GM19395 (cell line): ENCODE data around the gene FOXN4.

Source experiments
- ATAC-seq: cut with Tn5 transposase; IDR thresholded peaks from one replicate; pipeline ENCODE4 v1.9.1; 2021; ENCODE audit warnings: mild to moderate bottlenecking, moderate library complexity; ENCODE audit not compliant: unreplicated experiment

Gene FOXN4

GRCh38 chr12:109307051-109307450 lies 2.0 kb downstream of the FOXN4 start:
- no peak for ATAC-seq

DNA sequence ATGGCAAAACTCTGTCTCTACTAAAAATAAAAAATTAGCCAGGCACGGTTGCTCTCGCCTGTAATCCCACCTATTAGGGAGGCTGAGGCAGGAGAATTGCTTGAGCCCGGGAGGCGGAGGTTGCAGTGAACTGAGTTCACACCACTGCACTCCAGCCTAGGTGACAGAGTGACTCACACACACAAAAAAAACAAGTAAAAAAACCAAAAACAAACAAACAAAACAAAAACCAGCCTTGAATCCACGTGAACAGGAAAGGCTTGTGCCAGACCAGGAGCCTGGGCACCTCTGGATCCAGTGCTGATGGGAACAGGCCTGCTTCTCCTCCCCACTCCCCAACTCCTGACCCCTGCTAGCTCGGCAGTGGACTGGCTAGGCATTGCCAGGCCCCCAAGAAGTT lies 3.5 kb downstream of the FOXN4 start:
- no peak for ATAC-seq

DNA sequence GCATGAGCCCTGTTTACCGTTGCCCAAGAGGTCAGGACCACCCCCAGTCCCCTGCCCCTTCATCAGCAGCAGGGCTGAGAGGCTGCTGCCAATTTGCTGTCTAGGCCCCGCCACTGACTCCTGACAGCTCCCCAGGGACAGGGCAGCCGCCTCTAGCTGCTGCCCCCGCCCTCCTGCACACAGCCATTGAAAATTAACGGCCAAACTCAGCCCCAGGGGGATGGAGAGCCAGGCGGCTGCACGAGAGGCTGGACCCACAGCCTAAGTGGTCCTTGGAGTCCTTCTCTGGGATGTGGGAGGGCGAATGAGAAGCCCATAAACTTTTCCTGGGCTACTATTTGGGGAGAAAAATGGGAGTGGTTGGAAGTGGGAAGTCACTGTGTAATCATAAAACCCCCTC lies 4.6 kb downstream of the FOXN4 start:
- ATAC-seq = no peak

- no peak for ATAC-seq
These were observed 6.3 kb downstream of the FOXN4 start for GRCh38 chr12:109302770-109303169.

DNA sequence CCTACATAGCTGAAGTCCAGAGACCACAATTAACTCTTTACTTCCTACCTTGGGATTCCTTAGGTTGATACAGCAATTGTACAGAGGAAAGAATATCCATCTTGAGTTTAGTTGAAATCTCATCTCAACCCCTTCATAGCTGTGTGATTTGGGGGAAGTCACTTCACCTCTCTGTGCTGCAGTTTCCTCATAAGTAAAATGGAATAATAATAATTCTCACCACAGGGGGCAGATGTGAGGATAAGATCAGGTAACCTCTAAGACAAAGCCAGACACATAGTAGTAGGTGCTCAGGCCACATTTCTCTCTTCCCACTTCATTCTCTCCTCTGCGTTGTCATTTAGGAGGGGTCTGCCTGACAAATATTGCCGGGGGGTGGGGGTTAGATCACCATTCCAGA lies 6.7 kb downstream of the FOXN4 start:
- ATAC-seq = no peak

DNA sequence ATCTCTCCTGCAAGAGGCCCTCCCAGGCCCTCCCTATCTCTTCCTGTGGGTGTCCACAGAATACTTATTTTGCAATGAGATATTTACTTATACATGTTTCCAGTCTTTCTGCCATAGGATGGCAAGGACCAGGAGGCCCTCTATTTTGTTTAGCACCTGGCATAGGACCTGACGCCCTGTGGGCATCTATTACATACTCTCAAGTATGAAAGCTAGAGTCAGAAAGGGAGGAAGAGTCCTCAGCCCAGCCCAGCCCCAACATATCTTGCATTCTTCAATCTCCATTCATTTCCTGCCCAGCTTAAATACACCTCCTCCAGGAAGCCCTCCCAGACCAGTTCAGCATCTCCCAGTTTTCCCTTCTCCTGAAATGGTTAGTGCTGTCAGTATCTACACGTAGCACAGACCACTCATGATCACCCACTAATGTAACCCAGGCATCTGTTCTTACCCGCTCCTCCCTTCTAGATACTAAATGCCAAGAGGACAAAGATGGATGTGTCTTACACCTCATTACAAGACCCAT lies 7.4 kb downstream of the FOXN4 start:
- ATAC-seq = no peak

GRCh38 chr12:109299849-109300248 lies 9.2 kb downstream of the FOXN4 start:
- no peak for ATAC-seq

DNA sequence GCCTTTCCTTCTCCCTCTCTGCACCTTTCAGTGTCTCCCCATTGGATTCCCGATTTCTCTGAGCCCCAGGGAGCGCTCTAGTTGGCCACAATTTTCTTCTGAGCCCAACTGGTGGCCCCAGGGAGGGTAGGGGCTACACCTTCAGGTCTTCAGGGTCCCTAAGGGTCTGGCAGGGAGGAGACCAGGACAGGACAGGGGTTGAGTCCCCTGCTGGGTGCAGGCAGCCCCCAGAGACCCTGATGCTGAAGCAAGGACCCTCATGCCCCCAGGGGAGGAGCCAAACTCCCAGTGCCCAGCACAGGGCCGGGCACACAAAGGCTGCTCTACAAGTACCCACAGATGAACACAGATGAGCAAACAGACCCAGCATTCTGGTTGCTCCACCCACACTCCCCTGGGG lies 12.7 kb downstream of the FOXN4 start:
- no peak for ATAC-seq

GRCh38 chr12:109295764-109296425 lies 13.2 kb downstream of the FOXN4 start:
- ATAC-seq = no peak

GRCh38 chr12:109294286-109294796 lies 14.7 kb downstream of the FOXN4 start:
- no peak for ATAC-seq

DNA sequence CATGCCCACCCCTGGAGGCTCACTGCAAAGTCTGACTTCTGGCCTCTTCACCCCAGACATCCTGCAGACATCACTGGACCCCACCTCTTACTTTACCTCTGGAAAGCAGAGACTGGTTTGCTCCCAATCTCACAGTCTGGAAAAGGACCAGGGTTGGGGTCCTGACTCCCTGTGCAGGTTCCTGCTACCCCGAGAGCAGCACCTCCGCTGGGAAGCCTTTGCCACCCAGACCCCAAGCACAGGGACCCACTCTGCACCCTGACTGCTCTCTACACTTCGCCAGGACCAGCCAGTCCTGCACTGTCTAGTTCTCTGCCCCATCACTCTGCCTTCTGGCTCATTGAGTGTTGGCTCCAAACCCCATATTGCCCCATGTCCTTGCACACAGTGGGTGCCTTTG lies 16.0 kb downstream of the FOXN4 start:
- ATAC-seq = no peak

DNA sequence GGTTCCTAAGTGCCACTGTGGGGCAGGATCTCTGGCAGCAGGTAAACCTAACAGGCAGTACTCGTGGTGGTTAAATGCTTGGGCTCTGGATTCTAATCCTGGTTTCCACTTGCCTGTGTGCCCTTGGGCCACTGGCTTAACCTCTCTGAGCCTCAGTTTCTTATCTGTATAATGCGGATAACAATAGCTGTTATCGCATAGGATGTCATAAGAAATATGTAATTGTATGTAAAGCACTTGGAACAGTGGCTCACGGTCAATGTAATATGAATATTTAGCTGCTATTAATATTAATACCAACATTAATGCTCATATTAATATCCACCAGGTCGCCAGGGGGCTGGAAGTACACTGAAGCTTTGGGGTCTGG lies 16.8 kb downstream of the FOXN4 start:
- no peak for ATAC-seq

DNA sequence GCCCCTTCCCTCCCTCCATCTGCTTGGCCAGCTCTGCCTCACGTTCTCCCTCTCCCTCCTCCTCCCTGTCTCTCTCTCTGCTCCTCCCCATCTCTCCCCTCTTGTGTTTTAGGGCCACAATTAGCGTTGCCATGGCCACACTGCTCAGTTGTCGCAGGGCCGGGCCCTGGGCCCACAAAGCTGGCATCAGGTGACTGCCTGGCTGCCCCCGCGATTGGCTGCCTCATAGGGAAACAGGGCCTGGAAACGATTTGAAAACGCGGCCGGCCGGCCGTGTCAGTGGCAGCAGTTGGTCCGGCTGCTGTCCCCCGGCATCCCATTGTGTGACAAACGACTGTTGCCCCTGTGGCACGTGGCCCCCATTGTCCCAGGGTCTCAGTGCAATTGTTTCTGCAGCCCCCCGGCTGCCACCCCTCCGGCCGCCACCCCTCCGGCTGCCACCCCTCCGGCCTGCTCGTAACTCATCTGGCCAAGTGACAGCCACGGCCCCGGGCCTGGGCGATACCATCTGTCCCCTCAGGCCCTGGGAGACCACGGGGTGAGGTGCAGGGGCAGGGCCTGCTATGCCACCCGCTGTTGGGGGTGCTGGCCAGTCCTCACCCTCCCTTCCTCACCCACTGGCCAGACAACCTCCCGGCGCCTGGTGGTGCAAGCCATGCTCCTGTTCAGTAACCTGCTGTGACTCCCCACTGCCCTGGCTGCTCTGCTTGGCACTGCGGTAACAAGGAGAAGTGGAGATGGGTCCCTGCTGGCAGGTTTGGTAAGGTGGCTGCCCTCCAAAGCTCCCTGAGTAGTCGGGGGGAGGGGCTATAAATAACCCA lies 17.4 kb downstream of the FOXN4 start:
- no peak for ATAC-seq

DNA sequence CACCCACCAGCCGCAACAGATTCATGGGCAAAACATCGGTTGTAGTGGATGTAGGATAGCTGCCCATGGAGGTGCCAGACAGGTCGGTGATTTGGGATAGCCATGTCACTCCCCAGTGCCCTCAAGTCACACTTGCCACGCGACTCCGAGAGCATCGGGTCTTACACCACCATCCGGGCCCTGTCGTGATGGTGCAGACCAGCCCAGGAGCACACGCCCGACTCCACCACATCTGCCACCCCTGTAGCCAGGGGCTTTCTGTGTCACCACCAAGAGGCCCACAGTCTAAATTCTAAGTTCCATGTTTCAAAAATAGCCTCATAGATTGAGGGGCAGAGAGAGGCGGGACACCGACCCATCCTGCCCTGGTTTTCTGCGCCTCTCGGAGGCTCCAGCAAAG lies 18.0 kb downstream of the FOXN4 start:
- ATAC-seq = no peak

- ATAC-seq = no peak
These were observed 19.0 kb downstream of the FOXN4 start for GRCh38 chr12:109290061-109290460.

GRCh38 chr12:109289551-109289950 lies 19.5 kb downstream of the FOXN4 start:
- ATAC-seq = no peak

GRCh38 chr12:109289004-109289403 lies 20.1 kb downstream of the FOXN4 start:
- ATAC-seq = no peak

- no peak for ATAC-seq
These were observed 20.5 kb downstream of the FOXN4 start for GRCh38 chr12:109288571-109288970.

GRCh38 chr12:109287811-109288469 lies 21.1 kb downstream of the FOXN4 start:
- no peak for ATAC-seq

DNA sequence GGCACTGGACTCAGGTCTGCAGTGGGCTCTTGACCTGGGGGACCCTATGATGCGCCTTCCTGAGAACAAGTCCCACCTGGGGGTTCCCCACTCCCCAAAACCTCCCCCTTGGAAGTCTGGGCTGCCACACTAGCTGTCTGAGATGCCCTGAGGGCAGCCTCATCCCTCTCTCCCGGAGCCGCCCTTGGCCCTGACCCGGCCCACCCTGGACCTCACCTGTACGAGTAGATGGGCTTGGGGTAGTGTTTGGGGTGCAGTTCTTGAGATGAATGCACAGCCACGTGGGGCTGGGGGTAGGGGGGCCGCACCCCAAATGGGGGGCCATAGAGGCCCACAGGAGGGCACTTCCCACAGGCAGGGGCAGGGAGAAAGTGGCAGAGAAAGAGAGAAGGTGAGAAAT lies 21.9 kb downstream of the FOXN4 start:
- no peak for ATAC-seq

GRCh38 chr12:109286652-109287051 lies 22.4 kb downstream of the FOXN4 start:
- no peak for ATAC-seq

GRCh38 chr12:109286252-109286651 lies 22.8 kb downstream of the FOXN4 start:
- no peak for ATAC-seq
